Measurements from ENCODE around the gene KHNYN.
"Not testable (repeated sequence)": the region's sequence is repeated elsewhere in the genome, so short reads cannot be mapped to it uniquely, and the experiment has no call there.

KHNYN gene

DNA sequence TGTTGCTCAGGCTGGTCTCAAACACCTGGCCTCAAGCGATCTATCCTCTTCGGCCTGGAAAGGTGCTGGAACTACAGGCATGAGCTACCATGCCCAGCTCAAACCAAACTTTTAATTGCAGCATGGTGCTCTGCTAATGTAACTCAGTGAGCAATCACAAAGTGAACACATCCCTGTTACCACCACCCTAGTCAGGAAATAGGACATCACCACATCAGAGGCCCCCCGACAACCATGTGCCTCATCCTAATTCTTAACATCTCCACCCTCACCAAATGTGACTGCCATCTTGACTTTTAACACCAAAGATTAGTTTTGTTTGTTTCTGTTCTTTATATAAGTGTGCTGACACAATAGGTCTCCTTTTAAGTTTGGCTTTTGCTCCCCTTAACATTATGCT, 35.6 kb downstream of the KHNYN start:
- H2AFZ ChIP-seq (ENCODE audit: insufficient read depth, low read length, poor library complexity) = no peak overlapping the region
- H3K27me3 ChIP-seq (ENCODE audit: insufficient read depth, low read length) = no peaks in the 10 kb centered on the region
- no peaks in the 10 kb centered on the region for H3K79me2 ChIP-seq (ENCODE audit: control insufficient read depth, insufficient read depth, low read length, poor library complexity)
- no peak overlapping the region for H2BK5ac ChIP-seq (ENCODE audit: low read depth, low read length, poor library complexity)
- no peak overlapping the region for H3K23ac ChIP-seq (ENCODE audit: low read length)
- H3K79me1 ChIP-seq (ENCODE audit: low read length) = no peaks in the 10 kb centered on the region
- no peak overlapping the region for H3K27ac ChIP-seq (ENCODE audit: low read depth, low read length)
- H3K36me3 ChIP-seq (ENCODE audit: control insufficient read depth in 1 of 2, insufficient read depth in 2 of 2, low read length in 2 of 2) = no peaks in the 10 kb centered on the region
- no peak overlapping the region for H2AK5ac ChIP-seq (ENCODE audit: low read length)
- no peak overlapping the region for H2BK120ac ChIP-seq (ENCODE audit: insufficient read depth, low read length, poor library complexity)
- H3K4me1 ChIP-seq (ENCODE audit: control insufficient read depth in 1 of 2, insufficient read depth in 2 of 2, low read length in 2 of 2) = no peaks in the 10 kb centered on the region
- H3K18ac ChIP-seq (ENCODE audit: low read length) = no peak overlapping the region
- H3K9me3 ChIP-seq (ENCODE audit: insufficient read depth, low read depth, low read length) = no peaks in the 10 kb centered on the region
- no peak overlapping the region for H2BK12ac ChIP-seq (ENCODE audit: low read length)
- DNase-seq = no peak
- H3K4me3 ChIP-seq (ENCODE audit: low read depth, low read length) = no peak overlapping the region
- no peak overlapping the region for H3K4ac ChIP-seq (ENCODE audit: low read depth, low read length)
- no peak overlapping the region for H4K12ac ChIP-seq (ENCODE audit: low read depth, low read length)
- no peak overlapping the region for H3K14ac ChIP-seq (ENCODE audit: low read length)
- no peak overlapping the region for H3K9ac ChIP-seq (ENCODE audit: low read length)
- H4K8ac ChIP-seq (ENCODE audit: low read depth, low read length) = no peak overlapping the region
- H4K91ac ChIP-seq (ENCODE audit: low read depth, low read length) = no peak overlapping the region
- H3K4me2 ChIP-seq (ENCODE audit: low read length) = no peak overlapping the region
- no CpG with 5 or more reads among the region's 3 CpGs for WGBS (ENCODE audit: extremely low coverage, insufficient coverage, insufficient read length)

DNA sequence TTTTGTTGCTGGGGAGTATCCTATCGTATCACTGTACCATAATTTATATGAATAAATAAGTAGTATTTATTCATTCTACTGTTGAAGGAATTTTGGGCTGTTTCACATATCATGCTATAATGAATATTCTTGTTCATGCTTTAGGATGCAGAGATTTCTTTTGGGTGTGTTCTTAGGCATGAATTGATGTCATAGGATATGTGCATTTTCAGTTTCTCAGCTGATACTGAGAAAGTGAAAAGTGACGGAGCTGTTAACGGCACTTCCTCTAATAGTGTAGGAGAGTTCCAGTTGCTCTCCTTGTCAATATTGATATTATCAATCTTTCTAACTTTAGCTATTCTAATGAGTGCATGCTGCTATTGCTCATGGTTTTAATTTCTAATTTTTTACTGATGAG, 36.1 kb downstream of the KHNYN start:
- no peak overlapping the region for H4K12ac ChIP-seq (ENCODE audit: low read depth, low read length)
- H3K18ac ChIP-seq (ENCODE audit: low read length) = no peak overlapping the region
- H4K91ac ChIP-seq (ENCODE audit: low read depth, low read length) = no peak overlapping the region
- no peak overlapping the region for H3K14ac ChIP-seq (ENCODE audit: low read length)
- H3K36me3 ChIP-seq (ENCODE audit: control insufficient read depth in 1 of 2, insufficient read depth in 2 of 2, low read length in 2 of 2) = no peaks in the 10 kb centered on the region
- H3K27me3 ChIP-seq (ENCODE audit: insufficient read depth, low read length) = no peaks in the 10 kb centered on the region
- no peak for DNase-seq
- H3K9ac ChIP-seq (ENCODE audit: low read length) = no peak overlapping the region
- no peak overlapping the region for H2BK5ac ChIP-seq (ENCODE audit: low read depth, low read length, poor library complexity)
- no peak overlapping the region for H2AK5ac ChIP-seq (ENCODE audit: low read length)
- H2BK120ac ChIP-seq (ENCODE audit: insufficient read depth, low read length, poor library complexity) = no peak overlapping the region
- H3K4me3 ChIP-seq (ENCODE audit: low read depth, low read length) = no peak overlapping the region
- no peaks in the 10 kb centered on the region for H3K79me2 ChIP-seq (ENCODE audit: control insufficient read depth, insufficient read depth, low read length, poor library complexity)
- H3K27ac ChIP-seq (ENCODE audit: low read depth, low read length) = no peak overlapping the region
- H3K4me2 ChIP-seq (ENCODE audit: low read length) = no peak overlapping the region
- no peaks in the 10 kb centered on the region for H3K9me3 ChIP-seq (ENCODE audit: insufficient read depth, low read depth, low read length)
- H2AFZ ChIP-seq (ENCODE audit: insufficient read depth, low read length, poor library complexity) = no peak overlapping the region
- no CpG with 5 or more reads among the region's 3 CpGs for WGBS (ENCODE audit: extremely low coverage, insufficient coverage, insufficient read length)
- H3K4ac ChIP-seq (ENCODE audit: low read depth, low read length) = no peak overlapping the region
- no peak overlapping the region for H4K8ac ChIP-seq (ENCODE audit: low read depth, low read length)
- H3K23ac ChIP-seq (ENCODE audit: low read length) = no peak overlapping the region
- H2BK12ac ChIP-seq (ENCODE audit: low read length) = no peak overlapping the region
- H3K4me1 ChIP-seq (ENCODE audit: control insufficient read depth in 1 of 2, insufficient read depth in 2 of 2, low read length in 2 of 2) = no peaks in the 10 kb centered on the region
- no peaks in the 10 kb centered on the region for H3K79me1 ChIP-seq (ENCODE audit: low read length)

DNA sequence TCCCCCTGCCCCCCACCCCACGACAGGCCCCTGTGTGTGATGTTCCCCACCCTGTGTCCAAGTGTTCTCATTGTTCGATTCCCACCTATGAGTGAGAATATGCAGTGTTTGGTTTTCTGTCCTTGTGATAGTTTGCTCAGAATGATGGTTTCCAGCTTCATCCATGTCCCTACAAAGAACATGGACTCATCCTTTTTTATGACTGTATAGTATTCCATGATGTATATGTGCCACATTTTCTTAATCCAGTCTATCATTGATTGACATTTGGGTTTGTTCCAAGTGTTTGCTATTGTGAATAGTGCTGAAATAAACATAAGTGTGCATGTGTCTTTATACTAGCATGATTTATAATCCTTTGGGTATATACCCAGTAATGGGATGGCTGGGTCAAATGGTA, 40.7 kb downstream of the KHNYN start:
- H3K4me1 ChIP-seq (ENCODE audit: control insufficient read depth in 1 of 2, insufficient read depth in 2 of 2, low read length in 2 of 2); H3K27me3 ChIP-seq (ENCODE audit: insufficient read depth, low read length): not testable (repeated sequence)
- WGBS (ENCODE audit: extremely low coverage, insufficient coverage, insufficient read length) = no CpG with 5 or more reads among the region's 2 CpGs

DNA sequence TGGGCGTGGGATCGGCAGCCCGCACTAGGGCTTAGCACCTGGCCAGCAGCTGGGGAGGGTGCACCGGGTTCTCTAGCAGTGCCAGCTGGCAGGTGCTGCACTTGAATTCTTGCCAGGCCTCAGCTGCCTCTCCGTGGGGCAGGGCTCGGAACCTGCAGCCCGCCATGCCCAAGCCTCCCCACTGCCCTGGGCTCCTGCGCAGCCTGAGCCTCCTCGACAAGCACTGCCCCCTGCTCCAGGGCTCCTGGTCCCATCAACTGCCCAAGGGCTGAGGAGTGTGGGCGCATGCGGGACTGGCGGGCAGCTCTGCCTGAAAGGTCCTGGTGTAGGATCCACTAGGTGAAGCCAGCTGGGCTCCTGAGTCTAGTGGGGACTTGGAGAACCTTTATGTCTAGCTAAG, 43.5 kb downstream of the KHNYN start:
- no peak overlapping the region for H4K8ac ChIP-seq (ENCODE audit: low read depth, low read length)
- no peaks in the 10 kb centered on the region for H3K9me3 ChIP-seq (ENCODE audit: insufficient read depth, low read depth, low read length)
- no peak overlapping the region for H4K12ac ChIP-seq (ENCODE audit: low read depth, low read length)
- H3K14ac ChIP-seq (ENCODE audit: low read length) = no peak overlapping the region
- no CpG with 5 or more reads among the region's 12 CpGs for WGBS (ENCODE audit: extremely low coverage, insufficient coverage, insufficient read length)
- H3K36me3 ChIP-seq (ENCODE audit: control insufficient read depth in 1 of 2, insufficient read depth in 2 of 2, low read length in 2 of 2) = no peaks in the 10 kb centered on the region
- no peak overlapping the region for H3K4me2 ChIP-seq (ENCODE audit: low read length)
- H3K79me2 ChIP-seq (ENCODE audit: control insufficient read depth, insufficient read depth, low read length, poor library complexity) = no peaks in the 10 kb centered on the region
- H3K9ac ChIP-seq (ENCODE audit: low read length) = no peak overlapping the region
- H3K27me3 ChIP-seq (ENCODE audit: insufficient read depth, low read length) = no peaks in the 10 kb centered on the region
- no peak overlapping the region for H4K91ac ChIP-seq (ENCODE audit: low read depth, low read length)
- no peak overlapping the region for H2BK120ac ChIP-seq (ENCODE audit: insufficient read depth, low read length, poor library complexity)
- H3K79me1 ChIP-seq (ENCODE audit: low read length) = no peaks in the 10 kb centered on the region
- no peak overlapping the region for H3K4me3 ChIP-seq (ENCODE audit: low read depth, low read length)
- no peak for DNase-seq
- no peak overlapping the region for H2AFZ ChIP-seq (ENCODE audit: insufficient read depth, low read length, poor library complexity)
- no peak overlapping the region for H3K18ac ChIP-seq (ENCODE audit: low read length)
- H2BK12ac ChIP-seq (ENCODE audit: low read length) = no peak overlapping the region
- H3K23ac ChIP-seq (ENCODE audit: low read length) = no peak overlapping the region
- H3K4ac ChIP-seq (ENCODE audit: low read depth, low read length) = no peak overlapping the region
- no peak overlapping the region for H2AK5ac ChIP-seq (ENCODE audit: low read length)
- H3K27ac ChIP-seq (ENCODE audit: low read depth, low read length) = no peak overlapping the region
- no peak overlapping the region for H2BK5ac ChIP-seq (ENCODE audit: low read depth, low read length, poor library complexity)
- H3K4me1 ChIP-seq (ENCODE audit: control insufficient read depth in 1 of 2, insufficient read depth in 2 of 2, low read length in 2 of 2) = no peaks in the 10 kb centered on the region

More for the DNA sequence above, 40.7 kb downstream of the KHNYN start:
- not testable (repeated sequence) for H2BK12ac ChIP-seq (ENCODE audit: low read length); H2AFZ ChIP-seq (ENCODE audit: insufficient read depth, low read length, poor library complexity); H3K9ac ChIP-seq (ENCODE audit: low read length); H3K18ac ChIP-seq (ENCODE audit: low read length); H2BK5ac ChIP-seq (ENCODE audit: low read depth, low read length, poor library complexity); H3K14ac ChIP-seq (ENCODE audit: low read length); H4K8ac ChIP-seq (ENCODE audit: low read depth, low read length); H3K79me1 ChIP-seq (ENCODE audit: low read length); H3K4me3 ChIP-seq (ENCODE audit: low read depth, low read length); H4K12ac ChIP-seq (ENCODE audit: low read depth, low read length); H2AK5ac ChIP-seq (ENCODE audit: low read length); H3K23ac ChIP-seq (ENCODE audit: low read length); DNase-seq; H3K9me3 ChIP-seq (ENCODE audit: insufficient read depth, low read depth, low read length); H3K36me3 ChIP-seq (ENCODE audit: control insufficient read depth in 1 of 2, insufficient read depth in 2 of 2, low read length in 2 of 2); H2BK120ac ChIP-seq (ENCODE audit: insufficient read depth, low read length, poor library complexity); H3K27ac ChIP-seq (ENCODE audit: low read depth, low read length); H3K4me2 ChIP-seq (ENCODE audit: low read length); H4K91ac ChIP-seq (ENCODE audit: low read depth, low read length); H3K79me2 ChIP-seq (ENCODE audit: control insufficient read depth, insufficient read depth, low read length, poor library complexity); H3K4ac ChIP-seq (ENCODE audit: low read depth, low read length)
